HG03457 (cell line): ENCODE data around the gene MKI67.

ENCODE experiments used
- ATAC-seq: cut with Tn5 transposase; IDR thresholded peaks from one replicate; pipeline ENCODE4 v1.9.1; 2021; ENCODE audit warnings: moderate number of reproducible peaks; ENCODE audit not compliant: unreplicated experiment

MKI67 gene

GRCh38 chr10:128084364-128084763 lies 41.9 kb downstream of the MKI67 start:
- no peak for ATAC-seq

- no peak for ATAC-seq
Observed at GRCh38 chr10:128083191-128083895, 42.9 kb downstream of the MKI67 start.

- ATAC-seq: no peak
Observed at GRCh38 chr10:128081720-128082119, 44.5 kb downstream of the MKI67 start.

- ATAC-seq: no peak
Observed at GRCh38 chr10:128081222-128081621, 45.0 kb downstream of the MKI67 start.

GRCh38 chr10:128080641-128081040 lies 45.6 kb downstream of the MKI67 start:
- ATAC-seq: no peak

- ATAC-seq: no peak
Observed at GRCh38 chr10:128080231-128080630, 46.0 kb downstream of the MKI67 start.

DNA sequence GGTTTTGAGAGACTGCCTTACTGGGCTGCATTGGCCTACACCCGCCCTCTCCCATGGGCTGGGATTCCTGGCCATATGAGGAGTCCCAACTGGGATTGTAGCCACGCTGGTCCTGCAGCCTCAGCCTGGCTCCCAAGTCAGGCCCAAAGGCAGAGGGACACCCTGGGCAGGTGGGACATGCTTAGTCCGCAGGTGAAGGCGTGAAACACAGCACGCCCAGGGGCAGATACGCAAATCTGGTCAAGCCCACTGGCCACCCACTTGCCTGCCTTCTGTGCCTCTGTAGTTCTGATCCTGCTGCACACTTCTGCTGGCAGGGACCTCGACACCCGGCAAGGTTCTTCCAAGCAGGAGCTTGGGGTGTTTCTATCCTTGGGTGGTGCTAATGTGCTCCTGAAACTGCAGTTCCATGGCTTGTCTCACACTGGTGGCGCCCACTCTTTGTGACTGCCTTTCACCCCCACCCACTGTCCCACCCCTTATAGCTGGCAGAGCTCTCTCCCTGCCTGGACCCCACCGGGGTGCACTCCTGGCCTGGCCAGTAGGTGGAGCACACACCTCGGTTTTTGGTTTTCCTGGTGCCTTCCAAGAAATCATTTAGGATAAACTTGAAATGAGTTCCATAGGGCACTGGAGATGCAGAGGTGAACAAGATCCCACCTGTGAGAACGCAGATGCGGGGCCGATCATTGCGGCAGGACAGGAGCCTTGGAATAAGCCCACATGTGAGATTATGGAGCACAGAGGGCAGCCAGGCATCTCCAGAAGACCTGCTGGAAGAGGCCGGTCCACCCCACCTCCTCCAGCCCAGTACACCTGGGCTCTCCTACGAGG lies 47.9 kb downstream of the MKI67 start:
- no peak for ATAC-seq

DNA sequence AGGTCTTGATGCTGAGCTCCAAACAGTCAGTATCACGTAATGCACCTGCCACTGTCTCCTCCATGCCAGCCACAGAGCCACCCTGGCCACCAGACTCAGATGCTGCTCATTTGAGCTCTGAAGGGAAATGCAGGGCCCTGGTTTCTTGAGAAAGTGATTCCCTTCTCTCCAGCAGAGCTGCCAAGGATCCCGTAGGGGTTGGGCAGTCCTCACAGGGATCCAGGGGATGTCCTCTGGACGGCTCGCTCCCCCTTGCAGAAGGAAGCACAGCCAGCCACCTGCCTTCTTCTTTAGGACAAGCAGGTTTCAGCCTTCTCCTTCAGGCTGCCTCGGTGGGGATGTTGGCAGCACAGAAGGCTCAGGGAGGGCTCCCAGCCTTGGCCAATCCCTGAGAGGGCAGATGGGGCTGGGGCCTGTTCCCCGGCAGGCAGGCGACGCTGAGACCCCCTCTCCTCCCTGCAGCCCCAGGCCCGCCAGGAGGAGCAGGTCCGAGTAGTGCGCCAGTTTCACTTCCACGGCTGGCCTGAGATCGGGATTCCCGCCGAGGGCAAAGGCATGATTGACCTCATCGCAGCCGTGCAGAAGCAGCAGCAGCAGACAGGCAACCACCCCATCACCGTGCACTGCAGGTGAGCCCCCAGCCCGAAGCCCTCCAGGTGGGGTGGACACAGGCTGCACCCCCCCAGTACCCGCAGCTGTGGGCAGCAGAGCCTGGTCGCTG lies 48.9 kb downstream of the MKI67 start:
- no peak for ATAC-seq

DNA sequence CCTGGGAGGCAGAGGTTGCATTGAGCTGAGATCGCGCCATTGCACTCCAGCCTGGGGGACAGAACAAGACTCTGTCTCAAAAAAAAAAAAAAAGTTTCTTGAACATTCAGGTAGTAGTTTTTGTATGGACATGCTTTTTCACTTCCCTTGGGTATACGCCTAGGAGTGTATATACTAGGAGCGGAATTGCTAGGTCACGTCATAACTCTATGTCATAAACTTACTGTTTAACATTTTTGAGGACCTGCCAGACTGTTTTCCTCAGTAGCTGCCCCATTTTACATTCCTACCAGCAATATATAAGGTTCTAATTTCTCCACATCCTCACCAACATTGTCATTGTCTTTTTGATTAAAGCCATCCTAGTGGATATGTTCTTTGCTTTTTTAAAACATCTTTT lies 51.6 kb downstream of the MKI67 start:
- ATAC-seq: no peak

DNA sequence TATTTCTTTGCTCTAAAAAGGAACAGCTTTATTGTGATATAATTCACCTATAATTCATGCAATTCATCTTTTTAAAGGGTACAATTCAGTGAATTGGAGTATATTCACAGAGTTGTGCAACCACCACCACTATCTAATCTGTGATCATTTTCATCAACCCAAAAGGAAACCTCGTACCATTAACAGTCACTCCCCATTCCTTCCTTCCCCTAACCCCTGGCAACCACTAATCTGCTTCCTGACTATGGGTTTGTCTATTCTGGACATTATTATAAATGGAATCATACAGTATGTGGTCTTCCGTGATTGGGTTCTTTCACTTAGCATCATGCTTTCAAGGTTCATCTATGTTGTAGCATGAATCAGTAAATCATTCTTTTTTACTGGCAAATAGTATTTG lies 52.3 kb downstream of the MKI67 start:
- ATAC-seq: no peak

- ATAC-seq: no peak
Observed at GRCh38 chr10:128072941-128073645, 53.1 kb downstream of the MKI67 start.

GRCh38 chr10:128072046-128072445 lies 54.2 kb downstream of the MKI67 start:
- ATAC-seq: no peak

DNA sequence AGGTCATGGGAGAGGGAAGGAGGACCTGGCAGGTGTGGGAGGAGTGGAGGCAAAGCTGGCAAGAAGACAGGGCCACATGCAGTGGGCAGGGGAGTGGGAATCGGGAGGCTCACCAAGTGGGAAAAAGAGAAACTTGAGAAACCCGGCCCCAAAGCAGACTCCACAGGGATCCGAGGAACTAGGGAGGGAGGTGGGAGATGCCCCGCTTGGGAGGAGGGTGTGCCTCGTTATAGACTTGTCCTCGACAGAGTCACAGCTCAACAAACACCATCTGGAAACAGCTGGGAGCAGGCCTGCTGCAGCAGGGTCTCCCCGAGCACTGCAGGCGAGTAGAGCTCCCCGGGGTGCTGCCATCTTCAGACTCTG lies 54.8 kb downstream of the MKI67 start:
- no peak for ATAC-seq

- ATAC-seq: no peak
Observed at GRCh38 chr10:128070721-128071416, 55.4 kb downstream of the MKI67 start.

GRCh38 chr10:128070161-128070560 lies 56.1 kb downstream of the MKI67 start:
- ATAC-seq: no peak

DNA sequence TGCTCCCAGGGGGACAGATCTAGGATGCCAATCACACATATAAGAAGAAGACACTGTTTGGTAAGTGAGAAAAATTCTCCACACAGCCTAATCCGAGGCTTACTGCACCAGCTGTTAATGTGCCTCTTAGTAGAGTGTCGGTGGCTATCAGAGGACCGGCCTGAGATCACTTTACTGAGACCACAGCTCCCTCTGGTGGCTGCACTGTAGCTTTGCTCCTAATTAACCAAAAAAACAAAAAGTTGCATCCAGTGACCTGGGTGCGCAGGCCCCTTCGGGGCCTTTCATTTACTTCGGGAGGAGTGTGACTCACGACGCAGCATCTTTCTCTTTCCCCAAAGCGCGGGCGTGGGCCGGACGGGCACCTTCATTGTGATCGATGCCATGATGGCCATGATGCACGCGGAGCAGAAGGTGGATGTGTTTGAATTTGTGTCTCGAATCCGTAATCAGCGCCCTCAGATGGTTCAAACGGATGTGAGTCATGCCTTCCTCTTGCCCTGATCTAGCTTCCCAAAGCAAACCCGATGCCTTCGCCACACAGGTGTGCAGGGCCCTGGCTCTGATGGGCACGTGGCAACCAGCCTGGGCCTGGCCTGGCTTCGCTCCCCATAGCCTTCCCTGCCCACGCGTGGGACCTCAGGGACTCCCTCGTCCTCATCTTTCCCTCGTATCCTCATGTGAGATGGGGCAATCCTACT lies 56.7 kb downstream of the MKI67 start:
- ATAC-seq: no peak

DNA sequence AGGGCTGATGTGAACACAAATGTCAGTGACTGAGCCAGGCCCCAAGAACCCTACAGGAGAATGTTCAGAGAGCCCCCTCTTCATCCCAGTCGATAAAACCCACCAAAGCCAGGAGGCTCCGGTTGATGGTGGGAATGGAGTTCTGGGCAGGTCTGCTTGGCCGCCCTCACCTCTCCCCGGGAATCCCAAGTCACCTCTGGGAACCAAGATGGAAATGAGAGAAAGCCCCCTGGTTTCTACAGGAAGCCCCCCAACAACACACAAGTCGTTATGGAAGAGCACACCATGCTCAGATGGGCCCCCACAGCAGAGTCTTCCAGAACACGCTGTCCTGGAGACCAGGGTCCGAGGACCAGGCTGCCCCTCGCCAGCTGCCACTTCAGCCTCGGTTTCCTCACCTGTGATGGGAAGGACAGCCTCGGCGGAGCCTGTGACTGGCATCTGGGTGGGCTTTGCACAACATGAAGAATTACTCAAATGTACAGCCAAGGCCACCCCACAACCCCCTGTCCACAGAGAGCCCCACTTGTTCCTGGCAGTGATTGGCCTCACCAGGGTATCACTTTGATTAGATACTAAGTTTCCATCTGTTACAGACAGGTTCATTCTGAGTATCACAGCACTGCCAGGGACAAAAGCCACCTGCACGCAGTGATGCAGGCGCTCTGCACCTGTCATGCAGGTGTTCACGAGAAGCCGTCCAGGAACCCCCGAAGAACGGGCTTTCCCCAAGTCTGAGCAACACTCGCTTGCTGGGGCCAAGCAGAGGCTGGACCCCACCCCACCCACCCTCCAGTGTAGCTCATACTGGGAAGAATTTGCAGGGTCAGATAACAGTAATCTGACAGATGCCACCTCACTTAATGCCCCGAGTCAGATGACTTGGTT lies 57.6 kb downstream of the MKI67 start:
- no peak for ATAC-seq

- no peak for ATAC-seq
Observed at GRCh38 chr10:128067691-128068397, 58.4 kb downstream of the MKI67 start.
